Nephron (organoid): ENCODE results near the gene PACRGL.
A peak's percentile ranks its signal among the peaks of the same experiment; 100 is the strongest.
"Not testable (repeated sequence)": the region's sequence is repeated elsewhere in the genome, so short reads cannot be mapped to it uniquely, and the experiment has no call there.

Source experiments
- H3K27ac Mint-ChIP-seq, 3 experiments: 2 replicates each; pipeline ENCODE4 v1.8.0; 2020; ENCODE audit warnings: mixed read lengths in 3 of 3, mild to moderate bottlenecking in 2 of 3, moderate library complexity in 1 of 3
- H3K27me3 Mint-ChIP-seq: 2 replicates; pipeline ENCODE4 v1.8.0; 2021; ENCODE audit warnings: low read depth, mild to moderate bottlenecking, moderate library complexity, mixed read lengths
- H3K36me3 Mint-ChIP-seq: 2 replicates; pipeline ENCODE4 v1.8.0; 2020; ENCODE audit warnings: low read depth, mixed read lengths
- H3K4me1 Mint-ChIP-seq: 2 replicates; pipeline ENCODE4 v1.8.0; 2020; ENCODE audit warnings: mixed read lengths
- H3K4me3 Mint-ChIP-seq, 3 experiments: 2 replicates each; pipeline ENCODE4 v1.8.0; 2020; ENCODE audit warnings: mild to moderate bottlenecking in 3 of 3, mixed read lengths in 3 of 3, moderate library complexity in 2 of 3
- H3K9me3 Mint-ChIP-seq: 2 replicates; pipeline ENCODE4 v1.8.0; 2020; ENCODE audit warnings: mixed read lengths
- CTCF ChIP-seq, 3 experiments: fragments of 200-600 bp; sonication (generic); IDR thresholded peaks; one replicate each; pipeline ENCODE4 v1.5.0; 2021; ENCODE audit warnings: antibody characterized with exemption in 3 of 3; ENCODE audit not compliant: unreplicated experiment in 3 of 3

Gene PACRGL

GRCh38 chr4:20761826-20762225, 61.6 kb downstream of the PACRGL start:
- Mint-ChIP-seq H3K4me1 (no peaks in the 10 kb centered on the region), H3K27me3 (no peaks in the 10 kb centered on the region), H3K9me3 (no peaks in the 10 kb centered on the region), H3K36me3 (no peaks in the 10 kb centered on the region), H3K27ac (no peak overlapping the region), H3K4me3 (no peak overlapping the region)
- TF ChIP-seq CTCF (IDR thresholded peaks at IDR 0.05; ENCODE audit: unreplicated experiment in 3 of 3), result no peak

GRCh38 chr4:20764366-20764992, 64.2 kb downstream of the PACRGL start:
- Mint-ChIP-seq H3K9me3 (no peaks in the 10 kb centered on the region), H3K36me3 (no peaks in the 10 kb centered on the region), H3K27ac (no peak overlapping the region), H3K4me1 (peaks cover 6% of the 10 kb centered on the region), H3K4me3 (no peak overlapping the region), H3K27me3 (no peaks in the 10 kb centered on the region)
- no peak for TF ChIP-seq CTCF (IDR thresholded peaks at IDR 0.05; ENCODE audit: unreplicated experiment in 3 of 3)

- H3K36me3 Mint-ChIP-seq, result no peaks in the 10 kb centered on the region
- peaks cover 11% of the 10 kb centered on the region for H3K4me1 Mint-ChIP-seq
- no peak overlapping the region for H3K27ac Mint-ChIP-seq
- peak; percentile 65 to 69 (median 67) for TF ChIP-seq CTCF (IDR thresholded peaks at IDR 0.05; ENCODE audit: unreplicated experiment in 3 of 3)
- no peaks in the 10 kb centered on the region for H3K9me3 Mint-ChIP-seq
- no peak overlapping the region for H3K4me3 Mint-ChIP-seq
- peaks cover 4% of the 10 kb centered on the region for H3K27me3 Mint-ChIP-seq
Observed at GRCh38 chr4:20773144-20773997, 73.1 kb downstream of the PACRGL start.

- Mint-ChIP-seq H3K9me3 (peaks cover 30% of the 10 kb centered on the region), H3K27me3 (no peaks in the 10 kb centered on the region), H3K27ac (no peak overlapping the region), H3K4me3 (no peak overlapping the region), H3K36me3 (peaks cover 6% of the 10 kb centered on the region), H3K4me1 (no peaks in the 10 kb centered on the region)
- no peak for TF ChIP-seq CTCF (IDR thresholded peaks at IDR 0.05; ENCODE audit: unreplicated experiment in 3 of 3)
Observed at GRCh38 chr4:20778896-20779295, 78.6 kb downstream of the PACRGL start.

- not testable (repeated sequence) for H3K4me1 Mint-ChIP-seq, H3K4me3 Mint-ChIP-seq, H3K27me3 Mint-ChIP-seq, H3K27ac Mint-ChIP-seq, H3K36me3 Mint-ChIP-seq
- H3K9me3 Mint-ChIP-seq, result peaks cover 30% of the 10 kb centered on the region
Observed at GRCh38 chr4:20783134-20783533, 82.9 kb downstream of the PACRGL start.

- Mint-ChIP-seq H3K4me1 (no peaks in the 10 kb centered on the region), H3K36me3 (peaks cover 2% of the 10 kb centered on the region), H3K4me3 (no peak overlapping the region), H3K9me3 (peaks cover 4% of the 10 kb centered on the region), H3K27ac (no peak overlapping the region), H3K27me3 (no peaks in the 10 kb centered on the region)
- TF ChIP-seq CTCF (IDR thresholded peaks at IDR 0.05; ENCODE audit: unreplicated experiment in 3 of 3), result no peak
Observed at GRCh38 chr4:20787940-20788665, 87.8 kb downstream of the PACRGL start.
